Thoracic aorta (tissue), 2 donors: ENCODE measurements around the gene PES1. TPM values are rescaled to one million over a fixed set of nuclear protein-coding genes. Genes with fewer than 3 reads are reported as not detected.
"Not testable (repeated sequence)": the region's sequence is repeated elsewhere in the genome, so short reads cannot be mapped to it uniquely, and the experiment has no call there.

ENCODE experiments used
- ATAC-seq: fragments of 150-250 bp; one replicate; pipeline ENCODE4 v1.8.0; 2017; ENCODE audit warnings: low read depth; ENCODE audit not compliant: insufficient number of reproducible peaks, low FRiP score
- DNase-seq: peaks from one replicate; pipeline ENCODE4 v3.0.0-alpha.2; 2020; ENCODE audit warnings: low spot score
- H3K27ac ChIP-seq, 2 donors: fragments of 200-600 bp; sonication (generic); 1 replicate in 1 of 2; 2 replicates in 1 of 2; pipeline ENCODE4 v1.5.1; 2016; ENCODE audit warnings: mild to moderate bottlenecking in 2 of 2, moderate library complexity in 2 of 2
- H3K27me3 ChIP-seq: fragments of 200-600 bp; sonication (generic); replicated peaks from 2 replicates; pipeline ENCODE4 v1.6.0; 2016; ENCODE audit warnings: mild to moderate bottlenecking; ENCODE audit not compliant: insufficient read depth
- H3K36me3 ChIP-seq: fragments of 200-600 bp; sonication (generic); one replicate; pipeline ENCODE4 v1.5.1; 2016
- H3K4me1 ChIP-seq, 2 donors: fragments of 200-600 bp; sonication (generic); 1 replicate in 1 of 2; 2 replicates in 1 of 2; pipeline versions ENCODE4 v1.5.1 to v1.6.0; 2016; ENCODE audit warnings: low read depth in 2 of 2, mild to moderate bottlenecking in 1 of 2; ENCODE audit not compliant: control insufficient read depth in 1 of 2
- H3K4me3 ChIP-seq: fragments of 200-600 bp; sonication (generic); 2 replicates; pipeline ENCODE4 v1.5.1; 2016; ENCODE audit warnings: mild to moderate bottlenecking
- H3K9me3 ChIP-seq: fragments of 200-600 bp; sonication (generic); 2 replicates; pipeline ENCODE4 v1.5.1; 2016
- total RNA-seq, 2 donors: library from RNA; depleted of rRNA; stranded (reverse); fragments of >200 nt; gene quantifications; one replicate each; pipeline versions ENCODE4 v1.1.0 to v1.2.3, GENCODE V29; 2016
- TF ChIP-seq, protein P1 (sequence below): fragments of 200-600 bp; sonication (generic); IDR thresholded peaks from one replicate; pipeline ENCODE4 v1.5.1; 2019; ENCODE audit warnings: antibody characterized with exemption

PES1 gene
- total RNA-seq, 2 donors from 2014 or later, result 30.5 to 58.6 TPM

DNA sequence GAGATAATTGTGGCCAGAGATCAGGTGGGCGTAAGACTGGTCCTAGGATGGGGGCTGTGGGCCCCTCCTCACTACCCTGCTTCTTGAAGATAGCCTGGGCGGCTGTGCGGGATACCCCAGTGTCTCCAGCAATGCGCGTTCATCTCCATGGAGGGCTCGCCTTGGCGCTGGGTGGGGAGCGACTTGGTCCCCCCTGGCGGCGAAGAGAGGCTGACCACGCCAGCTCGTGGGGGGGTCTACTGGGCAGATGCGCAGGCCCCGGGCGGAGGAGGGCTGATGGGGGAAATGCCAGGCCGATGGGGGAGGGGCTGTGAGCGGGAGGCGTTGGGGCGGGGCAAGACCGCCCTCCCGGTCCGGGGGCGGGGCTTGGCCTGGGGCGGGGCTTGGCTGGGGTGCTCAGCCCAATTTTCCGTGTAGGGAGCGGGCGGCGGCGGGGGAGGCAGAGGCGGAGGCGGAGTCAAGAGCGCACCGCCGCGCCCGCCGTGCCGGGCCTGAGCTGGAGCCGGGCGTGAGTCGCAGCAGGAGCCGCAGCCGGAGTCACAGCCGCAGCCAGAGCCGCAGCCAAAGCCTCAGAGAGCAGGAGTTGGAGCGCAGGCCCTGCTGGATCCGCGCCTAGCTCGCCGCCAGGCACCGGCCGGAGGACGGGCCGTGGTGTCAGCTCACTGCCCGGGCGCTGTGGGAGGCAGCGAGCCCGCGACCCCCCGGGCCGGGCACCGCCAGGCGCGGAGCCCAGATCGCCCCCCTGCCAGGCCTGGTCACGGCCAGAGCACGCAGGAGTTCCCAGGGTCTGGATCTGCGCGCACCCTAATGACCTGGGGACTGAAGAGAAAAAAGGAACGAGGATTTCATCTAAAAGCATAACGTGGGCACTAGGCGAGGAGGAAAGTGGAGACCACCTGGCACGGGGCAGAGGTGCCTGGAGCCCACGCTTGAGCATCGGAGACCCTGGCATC, 43.8 kb upstream of the PES1 start, which contains the start of gene SLC35E4:
Gene SLC35E4, plus strand, starts transcription at position 509 of the 953 bp plus-strand sequence. CDS start 670 bp downstream, outside the sequence.
- peak; percentile 82 for DNase-seq
- peak; percentile 78 for ATAC-seq
- Histone ChIP-seq H3K9me3 (no peaks in the 10 kb centered on the region), H3K36me3 (no peaks in the 10 kb centered on the region), H3K27ac (peak within 1 kb of the TSS; percentile 91 to 97), H3K27me3 (no peaks in the 10 kb centered on the region), H3K4me3 (peak within 1 kb of the TSS; percentile 87), H3K4me1 (peaks cover 17 to 29% of the 10 kb centered on the region in 2 donors)
- TF ChIP-seq, protein P1, sequence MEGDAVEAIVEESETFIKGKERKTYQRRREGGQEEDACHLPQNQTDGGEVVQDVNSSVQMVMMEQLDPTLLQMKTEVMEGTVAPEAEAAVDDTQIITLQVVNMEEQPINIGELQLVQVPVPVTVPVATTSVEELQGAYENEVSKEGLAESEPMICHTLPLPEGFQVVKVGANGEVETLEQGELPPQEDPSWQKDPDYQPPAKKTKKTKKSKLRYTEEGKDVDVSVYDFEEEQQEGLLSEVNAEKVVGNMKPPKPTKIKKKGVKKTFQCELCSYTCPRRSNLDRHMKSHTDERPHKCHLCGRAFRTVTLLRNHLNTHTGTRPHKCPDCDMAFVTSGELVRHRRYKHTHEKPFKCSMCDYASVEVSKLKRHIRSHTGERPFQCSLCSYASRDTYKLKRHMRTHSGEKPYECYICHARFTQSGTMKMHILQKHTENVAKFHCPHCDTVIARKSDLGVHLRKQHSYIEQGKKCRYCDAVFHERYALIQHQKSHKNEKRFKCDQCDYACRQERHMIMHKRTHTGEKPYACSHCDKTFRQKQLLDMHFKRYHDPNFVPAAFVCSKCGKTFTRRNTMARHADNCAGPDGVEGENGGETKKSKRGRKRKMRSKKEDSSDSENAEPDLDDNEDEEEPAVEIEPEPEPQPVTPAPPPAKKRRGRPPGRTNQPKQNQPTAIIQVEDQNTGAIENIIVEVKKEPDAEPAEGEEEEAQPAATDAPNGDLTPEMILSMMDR, result peak; percentile 35

GRCh38 chr22:30634471-30635233, 42.9 kb upstream of the PES1 start:
- DNase-seq, result peak; percentile 38
- TF ChIP-seq, protein P1, result peak; percentile 97
- H3K4me3 ChIP-seq, result peak overlapping the region; percentile 87
- H3K36me3 ChIP-seq, result no peaks in the 10 kb centered on the region
- H3K4me1 ChIP-seq, result peaks cover 17 to 29% of the 10 kb centered on the region in 2 donors
- peak; percentile 61 for ATAC-seq
- H3K9me3 ChIP-seq, result no peaks in the 10 kb centered on the region
- H3K27me3 ChIP-seq, result no peaks in the 10 kb centered on the region
- peak overlapping the region; percentile 88 to 97 for H3K27ac ChIP-seq

DNA sequence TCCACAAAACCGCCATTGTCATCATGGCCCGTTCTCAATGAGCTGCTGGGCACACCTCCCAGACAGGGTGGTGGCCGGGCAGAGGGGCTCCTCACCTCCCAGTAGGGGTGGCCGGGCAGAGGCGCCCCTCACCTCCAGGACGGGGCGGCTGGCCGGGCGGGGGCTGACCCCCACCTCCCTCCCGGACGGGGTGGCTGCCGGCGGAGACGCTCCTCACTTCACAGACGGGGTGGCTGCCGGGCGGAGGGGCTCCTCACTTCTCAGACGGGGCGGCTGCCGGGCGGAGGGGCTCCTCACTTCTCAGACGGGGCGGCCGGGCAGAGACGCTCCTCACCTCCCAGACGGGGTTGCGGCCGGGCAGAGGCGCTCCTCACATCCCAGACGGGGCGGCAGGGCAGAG, 39.8 kb upstream of the PES1 start:
- DNase-seq, H3K27me3 ChIP-seq, H3K4me3 ChIP-seq, H3K27ac ChIP-seq, H3K9me3 ChIP-seq, H3K36me3 ChIP-seq, ATAC-seq: not testable (repeated sequence)
- H3K4me1 ChIP-seq, result peaks cover 5 to 12% of the 10 kb centered on the region in 2 donors

DNA sequence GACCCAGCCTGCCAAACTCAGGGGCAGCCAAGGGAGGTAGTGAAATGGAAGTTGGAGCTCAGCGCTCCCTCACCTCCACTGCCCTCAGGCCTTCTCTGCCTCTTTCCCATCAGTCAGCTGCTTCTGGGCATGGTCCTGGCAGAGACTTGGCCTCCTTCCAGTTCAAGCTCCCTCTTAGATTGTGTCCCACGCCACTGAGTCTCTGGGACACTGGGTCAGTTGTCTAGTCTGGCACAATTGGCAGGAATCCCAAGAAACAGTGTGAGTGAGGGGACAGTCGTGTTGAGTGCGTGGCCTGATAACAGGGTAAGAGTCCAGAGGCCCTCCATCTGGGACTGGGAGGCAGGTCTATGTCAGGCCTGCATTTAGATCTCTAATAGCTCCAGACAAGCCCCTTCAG, 36.8 kb upstream of the PES1 start:
- H3K4me3 ChIP-seq, result no peak overlapping the region
- TF ChIP-seq, protein P1, result no peak
- no peaks in the 10 kb centered on the region for H3K9me3 ChIP-seq
- H3K27me3 ChIP-seq, result no peaks in the 10 kb centered on the region
- no peaks in the 10 kb centered on the region for H3K4me1 ChIP-seq
- ATAC-seq (no peak), DNase-seq (no peak)
- H3K27ac ChIP-seq, result no peak overlapping the region
- no peaks in the 10 kb centered on the region for H3K36me3 ChIP-seq

GRCh38 chr22:30627471-30627870, 35.8 kb upstream of the PES1 start:
- no peak for DNase-seq
- no peak for ATAC-seq
- TF ChIP-seq, protein P1, result no peak
- H3K4me1 ChIP-seq, result no peaks in the 10 kb centered on the region
- no peak overlapping the region for H3K4me3 ChIP-seq
- no peaks in the 10 kb centered on the region for H3K27me3 ChIP-seq
- no peak overlapping the region for H3K27ac ChIP-seq
- H3K9me3 ChIP-seq, result no peaks in the 10 kb centered on the region
- no peaks in the 10 kb centered on the region for H3K36me3 ChIP-seq
